ENCODE results near the gene NPRL2. TPM values are rescaled to one million over a fixed set of nuclear protein-coding genes. Genes with fewer than 3 reads are reported as not detected.

NPRL2 gene
- total and polyA plus RNA-seq, 9 of the 15 experiments (the other 6 are each of a cell fraction or from before 2014, with no cell fraction given) = 17.4 to 40.4 (median 24.4) TPM

GRCh38 chr3:50337175-50337861 lies 13.3 kb downstream of the NPRL2 start (continued):
- no peak for TF ChIP-seq CHD7 (IDR thresholded peaks at IDR 0.05; ENCODE audit: low read depth, low read length)
- no peak for TF ChIP-seq ARID2 (IDR thresholded peaks at IDR 0.05)
- no peak for TF ChIP-seq FOXJ3 (CRISPR knock-in tag; IDR thresholded peaks at IDR 0.05)
- TF ChIP-seq HIVEP1 (CRISPR knock-in tag; IDR thresholded peaks at IDR 0.05) = no peak
- TF ChIP-seq PML (IDR thresholded peaks at IDR 0.05; ENCODE audit: low read length) = 0 out of 2 replicates have a peak, but pooled peaks have one; percentile 37
- TF ChIP-seq STAG1 (CRISPR knock-in tag; IDR thresholded peaks at IDR 0.05; ENCODE audit: borderline replicate concordance) = no peak; the same call in 1 of the 2 replicates
- no peak for TF ChIP-seq ARID3B (CRISPR knock-in tag; IDR thresholded peaks at IDR 0.05; ENCODE audit: borderline replicate concordance)
- TF ChIP-seq ZNF75A (CRISPR knock-in tag; IDR thresholded peaks at IDR 0.05) = no peak
- TF ChIP-seq, protein P1, sequence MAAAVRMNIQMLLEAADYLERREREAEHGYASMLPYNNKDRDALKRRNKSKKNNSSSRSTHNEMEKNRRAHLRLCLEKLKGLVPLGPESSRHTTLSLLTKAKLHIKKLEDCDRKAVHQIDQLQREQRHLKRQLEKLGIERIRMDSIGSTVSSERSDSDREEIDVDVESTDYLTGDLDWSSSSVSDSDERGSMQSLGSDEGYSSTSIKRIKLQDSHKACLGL (CRISPR knock-in tag; IDR thresholded peaks at IDR 0.05; ENCODE audit: borderline replicate concordance, poor library complexity, severe bottlenecking) = no peak
- no peak for TF ChIP-seq ARHGAP35 (IDR thresholded peaks at IDR 0.05; ENCODE audit: partially characterized antibody)
- no peak for TF ChIP-seq KAT2B (IDR thresholded peaks at IDR 0.05; ENCODE audit: low read depth, low read length)

All from K562 (cell line).